ENCODE data around the gene ZNF473.
"Not testable (repeated sequence)": the region's sequence is repeated elsewhere in the genome, so short reads cannot be mapped to it uniquely, and the experiment has no call there.

The ZNF473 gene

DNA sequence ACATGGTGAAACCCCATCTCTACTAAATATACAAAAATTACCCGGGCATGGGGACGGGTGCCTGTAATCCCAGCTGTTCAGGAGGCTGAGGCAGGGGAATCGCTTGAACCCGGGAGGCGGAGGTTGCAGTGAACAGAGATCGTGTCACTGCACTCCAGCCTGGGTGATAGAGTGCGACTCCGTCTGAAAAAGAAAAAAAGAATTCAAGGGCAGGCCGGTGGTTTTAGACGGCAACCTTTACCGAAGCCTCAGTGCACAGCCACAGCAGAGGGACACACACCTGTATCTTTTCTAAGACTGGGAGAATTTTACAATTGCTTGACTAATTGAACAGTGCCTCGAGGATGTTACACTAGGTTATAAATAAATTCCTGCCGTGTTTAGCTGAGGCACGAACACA is 73.9 kb downstream of the ZNF473 start:
- DNase-seq (ENCODE audit: low read depth): not testable (repeated sequence)

DNA sequence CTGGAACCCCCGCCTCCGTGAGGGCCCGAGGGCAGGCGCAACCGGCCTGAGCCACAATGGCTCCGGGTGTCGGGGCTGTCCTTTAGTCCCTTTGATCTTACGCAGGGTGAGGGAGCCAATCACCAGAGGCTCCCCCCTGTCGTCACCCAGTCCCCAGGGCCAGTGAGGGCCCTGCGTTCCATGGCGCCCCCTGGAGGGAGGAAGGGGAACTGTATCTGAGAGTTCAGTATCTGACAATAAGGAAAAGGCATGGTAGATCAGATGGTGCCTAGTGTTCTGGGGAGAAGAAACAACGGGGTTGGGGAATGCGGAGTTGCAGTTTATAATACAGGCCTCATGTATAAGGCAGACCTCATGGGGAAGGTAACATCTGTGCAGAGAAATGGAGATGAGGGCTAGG is 75.1 kb downstream of the ZNF473 start:
- DNase-seq (ENCODE audit: low read depth): not testable (repeated sequence)

Data from activated gamma-delta T cell treated with anti-CD3 and anti-CD28 coated beads, Interleukin-2, amount 50 U/mL, for 16 hours (primary cell).